Endothelial cell of umbilical vein (primary cell): ENCODE data around the gene WDR72. TPM values are rescaled to one million over a fixed set of nuclear protein-coding genes. Genes with fewer than 3 reads are reported as not detected.

ENCODE experiments used
- BruUV-seq: library from RNA; stranded (reverse); fragments of 400-500 nt; replicated peaks from 2 replicates; lab custom pipeline; 2021; lab: Mats Ljungman, UMichigan
- CTCF ChIA-PET: fragments of 300-600, 350-600 bp; sonication (Branson Sonifier 250); formaldehyde crosslinking; loops from one replicate; lab custom pipeline; 2021; ENCODE audit warnings: antibody characterized with exemption, inconsistent platforms; lab: Charles Lee
- POLR2A ChIA-PET: fragments of 300-600, 350-600 bp; sonication (Branson Sonifier 250); formaldehyde crosslinking; loops from one replicate; lab custom pipeline; 2021; ENCODE audit warnings: antibody characterized with exemption, inconsistent platforms; lab: Charles Lee
- DNase-seq: peaks from one replicate; pipeline ENCODE4 v3.0.0-alpha.2; 2011; ENCODE audit warnings: low read depth, low spot score
- FAIRE-seq: peaks from 2 replicates; lab custom pipeline; 2011; peaks lifted over from hg19 to GRCh38; lab: Jason Lieb, UNC
- H2AFZ ChIP-seq: 2 replicates; pipeline ENCODE4 v1.6.0; 2012; ENCODE audit warnings: low read depth, low read length, control low read depth, inconsistent platforms
- H3K27ac ChIP-seq: 2 replicates; pipeline ENCODE4 v1.5.1; 2011; ENCODE audit warnings: low read depth, mild to moderate bottlenecking, control low read depth, low read length, moderate library complexity; ENCODE audit not compliant: insufficient read depth
- H3K27me3 ChIP-seq, 2 experiments: 2 replicates each; pipeline versions ENCODE4 v1.6.0 to v1.6.1; 2011; ENCODE audit warnings: low read length in 2 of 2, mixed read lengths in 1 of 2; ENCODE audit not compliant: control insufficient read depth in 2 of 2, insufficient read depth in 2 of 2
- H3K36me3 ChIP-seq, 2 experiments: 2 replicates in 1 of 2; 3 replicates in 1 of 2; pipeline ENCODE4 v1.5.1; 2011; ENCODE audit warnings: low read length in 2 of 2, mild to moderate bottlenecking in 1 of 2, moderate library complexity in 1 of 2; ENCODE audit not compliant: control insufficient read depth in 2 of 2, insufficient read depth in 2 of 2; ENCODE audit errors: extremely low read depth in 1 of 2
- H3K4me1 ChIP-seq: 3 replicates; pipeline ENCODE4 v1.5.1; 2011; ENCODE audit warnings: mild to moderate bottlenecking, low read length; ENCODE audit not compliant: control insufficient read depth, insufficient read depth; ENCODE audit errors: extremely low read depth
- H3K4me2 ChIP-seq: 2 replicates; pipeline ENCODE4 v1.6.1; 2011; ENCODE audit warnings: low read length, control low read depth, mixed read lengths; ENCODE audit not compliant: insufficient read depth
- H3K4me3 ChIP-seq, 3 experiments: fragments of 200-600 bp in 1 of 3; sonication (generic), shearing (Covaris generic) in 1 of 3; replicated peaks in 1 of 3; 2 replicates each; pipeline ENCODE4 v1.5.1; 2011 to 2016; ENCODE audit warnings: control low read depth in 3 of 3, low read length in 3 of 3, mild to moderate bottlenecking in 2 of 3, inconsistent platforms in 1 of 3, low read depth in 1 of 3, moderate library complexity in 1 of 3; ENCODE audit not compliant: insufficient read depth in 1 of 3
- H3K79me2 ChIP-seq: 2 replicates; pipeline ENCODE4 v1.6.0; 2012; ENCODE audit warnings: low read length, inconsistent platforms; ENCODE audit not compliant: control insufficient read depth, insufficient read depth
- H3K9ac ChIP-seq: replicated peaks from 2 replicates; pipeline ENCODE3; 2011; ENCODE audit warnings: low read length, control low read depth; ENCODE audit not compliant: insufficient read depth; ENCODE audit errors: extremely low read depth
- H3K9me1 ChIP-seq: replicated peaks from 3 replicates; pipeline ENCODE4 v1.6.0; 2011; ENCODE audit warnings: mild to moderate bottlenecking, low read length; ENCODE audit not compliant: control insufficient read depth, insufficient read depth; ENCODE audit errors: extremely low read depth
- H3K9me3 ChIP-seq: replicated peaks from 2 replicates; pipeline ENCODE4 v1.5.1; 2012; ENCODE audit warnings: low read length, inconsistent platforms; ENCODE audit not compliant: control insufficient read depth, insufficient read depth
- H4K20me1 ChIP-seq: replicated peaks from 2 replicates; pipeline ENCODE3; 2011; ENCODE audit warnings: mild to moderate bottlenecking, low read length; ENCODE audit not compliant: control insufficient read depth, insufficient read depth; ENCODE audit errors: extremely low read depth
- CTCF ChIP-seq, 2 donors: IDR thresholded peaks; 1 replicate in 1 of 2; 2 replicates in 1 of 2; pipeline ENCODE4 v1.5.1; 2011; ENCODE audit warnings: low read length in 2 of 2, mild to moderate bottlenecking in 2 of 2, moderate library complexity in 2 of 2, control low read depth in 1 of 2, inconsistent platforms in 1 of 2, low read depth in 1 of 2; ENCODE audit not compliant: insufficient read depth in 1 of 2; ENCODE audit errors: extremely low read depth in 1 of 2
- EZH2 ChIP-seq: IDR thresholded peaks from 2 replicates; pipeline ENCODE4 v1.6.1; 2012; ENCODE audit warnings: borderline replicate concordance, low read depth, mild to moderate bottlenecking, moderate library complexity, low read length, inconsistent platforms; ENCODE audit not compliant: severe bottlenecking
- FOS ChIP-seq: IDR thresholded peaks from 2 replicates; pipeline ENCODE4 v1.6.1; 2011; ENCODE audit warnings: mild to moderate bottlenecking, low read length, moderate library complexity, borderline replicate concordance; ENCODE audit not compliant: insufficient read depth
- GATA2 ChIP-seq: IDR thresholded peaks from 2 replicates; pipeline ENCODE4 v1.7.0; 2011; ENCODE audit warnings: low read depth, mild to moderate bottlenecking, moderate library complexity, mixed read lengths, low read length; ENCODE audit not compliant: insufficient read length, insufficient read depth
- JUN ChIP-seq: IDR thresholded peaks from 2 replicates; pipeline ENCODE4 v1.6.1; 2011; ENCODE audit warnings: borderline replicate concordance, low read depth; ENCODE audit not compliant: insufficient read length, insufficient read depth
- MAX ChIP-seq: IDR thresholded peaks from 2 replicates; pipeline ENCODE4 v1.6.1; 2011; ENCODE audit not compliant: insufficient read depth, insufficient read length
- MYC ChIP-seq: IDR thresholded peaks from one replicate; pipeline ENCODE4 v1.6.1; 2011; ENCODE audit warnings: mild to moderate bottlenecking, low read depth, low read length
- POLR2A ChIP-seq: IDR thresholded peaks from 2 replicates; pipeline ENCODE4 v1.6.1; 2012; ENCODE audit warnings: low read depth, mild to moderate bottlenecking, control low read depth, low read length
- POLR2AphosphoS5 ChIP-seq: IDR thresholded peaks from 2 replicates; pipeline ENCODE4 v1.6.1; 2012; ENCODE audit warnings: low read depth, mild to moderate bottlenecking, control low read depth, low read length, moderate library complexity; ENCODE audit not compliant: insufficient read depth
- dilution Hi-C: fragments of 300-500 bp; cut with MboI; formaldehyde crosslinking; loops from one replicate; pipeline ENCODE4 v1.15.0; 2019; ENCODE audit warnings: low sequenced_read_pairs; ENCODE audit not compliant: extremely low pct_ligation_motif_present
- intact Hi-C: fragments of 100-400 bp; cut with micrococcal nuclease; formaldehyde crosslinking; loops from one replicate; pipeline ENCODE4 v1.10.0; 2022
- polyA plus RNA-seq, 4 experiments: library from polyadenylated mRNA; depleted of rRNA in 3 of 4; stranded (reverse) in 3 of 4; unstranded in 1 of 4; fragments of >200 nt; gene quantifications; 2 replicates each; pipeline versions ENCODE4 v1.2.1 to v1.2.3, GENCODE V29; 2011 to 2012; ENCODE audit warnings: missing spikeins in 1 of 4
- total RNA-seq: library from RNA; stranded (reverse); gene quantifications from 2 replicates; pipeline ENCODE4 v1.2.3, GENCODE V29; 2021

Gene WDR72
- total and polyA plus RNA-seq, 2 donors (not counting 3 experiments of a cell fraction or from before 2014, with no cell fraction given) = not detected

- TF ChIP-seq CTCF (IDR thresholded peaks at IDR 0.05; ENCODE audit: extremely low read depth in 1 of 2, insufficient read depth in 1 of 2, low read depth in 1 of 2, low read length in 2 of 2) (no peak), POLR2AphosphoS5 (no peak), MAX (no peak), JUN (no peak), POLR2A (no peak), MYC (no peak), FOS (no peak), GATA2 (no peak), EZH2 (no peak)
- POLR2A ChIA-PET = no interaction called here
Measured at GRCh38 chr15:53758412-53758811, 1.1 kb downstream of the WDR72 start.

More at GRCh38 chr15:53758412-53758811, 1.1 kb downstream of the WDR72 start:
- intact Hi-C loops (no loop called here), dilution Hi-C loops (no loop called here)
- BruUV-seq = no TSS peak
- FAIRE-seq (no peak), DNase-seq (no peak)
- Histone ChIP-seq H3K27me3 (peaks cover 8% of the 10 kb centered on the region in 2 experiments), H3K9me1 (no peaks in the 10 kb centered on the region), H3K4me1 (no peaks in the 10 kb centered on the region), H3K9ac (no peak overlapping the region), H4K20me1 (no peaks in the 10 kb centered on the region), H3K4me2 (no peak overlapping the region), H3K36me3 (no peaks in the 10 kb centered on the region), H3K9me3 (no peaks in the 10 kb centered on the region), H3K27ac (no peak overlapping the region), H3K4me3 (no peak overlapping the region), H3K79me2 (no peaks in the 10 kb centered on the region), H2AFZ (no peak overlapping the region)
- CTCF ChIA-PET = no interaction called here
